KG1 (cell line): ENCODE results near the gene TMC4.

ENCODE experiments used
- DNase-seq: peaks from one replicate; lab custom pipeline; 2025; lab: John Stamatoyannopoulos, UW

TMC4 gene

GRCh38 chr19:54155694-54156093 lies 17.3 kb downstream of the TMC4 start:
- no peak for DNase-seq

- no peak for DNase-seq
Measured at GRCh38 chr19:54154603-54155345, 18.2 kb downstream of the TMC4 start.

- DNase-seq = no peak
Measured at GRCh38 chr19:54153731-54154326, 19.1 kb downstream of the TMC4 start.

- no peak for DNase-seq
Measured at GRCh38 chr19:54152878-54153524, 20.0 kb downstream of the TMC4 start.

- no peak for DNase-seq
Measured at GRCh38 chr19:54152267-54152666, 20.7 kb downstream of the TMC4 start.

GRCh38 chr19:54151362-54152035 lies 21.5 kb downstream of the TMC4 start:
- no peak for DNase-seq

GRCh38 chr19:54149021-54149812 lies 23.7 kb downstream of the TMC4 start:
- DNase-seq = no peak

GRCh38 chr19:54148158-54148557 lies 24.8 kb downstream of the TMC4 start:
- DNase-seq = no peak

GRCh38 chr19:54147676-54148075 lies 25.3 kb downstream of the TMC4 start:
- no peak for DNase-seq

- DNase-seq = no peak
Measured at GRCh38 chr19:54145541-54146158, 27.3 kb downstream of the TMC4 start.

GRCh38 chr19:54142166-54142780 lies 30.7 kb downstream of the TMC4 start:
- DNase-seq = no peak

- no peak for DNase-seq
Measured at GRCh38 chr19:54141356-54141755, 31.6 kb downstream of the TMC4 start.

GRCh38 chr19:54138489-54139256 lies 34.3 kb downstream of the TMC4 start:
- DNase-seq = no peak

GRCh38 chr19:54137699-54138488 lies 35.1 kb downstream of the TMC4 start, which contains the start of gene CNOT3:
Gene CNOT3 (plus strand): TSS chr19:54137762. CDS start chr19:54142979, 5,217 bp downstream.
- no peak for DNase-seq

GRCh38 chr19:54136864-54137698 lies 35.9 kb downstream of the TMC4 start:
- DNase-seq = peak; percentile 100

- DNase-seq = peak; percentile 68
Measured at GRCh38 chr19:54136086-54136863, 36.7 kb downstream of the TMC4 start.

GRCh38 chr19:54133957-54134590 lies 38.9 kb downstream of the TMC4 start:
- DNase-seq = no peak
